Measurements from ENCODE around the gene ELMO1.

ELMO1 gene

DNA sequence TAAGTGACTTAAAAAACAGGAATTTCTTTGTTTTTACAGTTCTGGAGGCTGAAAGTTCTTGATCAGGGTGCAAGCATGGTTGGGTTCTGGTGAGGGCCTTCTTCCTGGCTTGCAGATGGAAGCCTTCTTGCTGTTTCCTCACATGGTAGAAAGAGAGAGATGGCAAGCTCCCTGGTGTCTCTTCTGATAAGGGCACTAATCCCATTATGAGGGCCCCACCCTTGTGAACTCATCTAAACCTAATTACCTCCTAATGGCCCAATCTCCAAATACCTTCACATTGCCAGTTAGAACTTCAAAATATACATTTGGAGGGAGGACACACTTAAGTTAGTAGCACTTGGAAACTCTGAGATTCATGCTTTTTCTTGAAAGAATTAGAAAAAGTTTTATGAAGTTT is 410.0 kb downstream of the ELMO1 start:
- FAIRE-seq = no peak

GRCh38 chr7:37037286-37037685 is 411.4 kb downstream of the ELMO1 start:
- FAIRE-seq = no peak

- FAIRE-seq = no peak
Observed at GRCh38 chr7:37035631-37036030, 413.0 kb downstream of the ELMO1 start.

GRCh38 chr7:37033141-37033540 is 415.5 kb downstream of the ELMO1 start:
- FAIRE-seq = no peak

- no peak for FAIRE-seq
Observed at GRCh38 chr7:37032258-37032601, 416.4 kb downstream of the ELMO1 start.

DNA sequence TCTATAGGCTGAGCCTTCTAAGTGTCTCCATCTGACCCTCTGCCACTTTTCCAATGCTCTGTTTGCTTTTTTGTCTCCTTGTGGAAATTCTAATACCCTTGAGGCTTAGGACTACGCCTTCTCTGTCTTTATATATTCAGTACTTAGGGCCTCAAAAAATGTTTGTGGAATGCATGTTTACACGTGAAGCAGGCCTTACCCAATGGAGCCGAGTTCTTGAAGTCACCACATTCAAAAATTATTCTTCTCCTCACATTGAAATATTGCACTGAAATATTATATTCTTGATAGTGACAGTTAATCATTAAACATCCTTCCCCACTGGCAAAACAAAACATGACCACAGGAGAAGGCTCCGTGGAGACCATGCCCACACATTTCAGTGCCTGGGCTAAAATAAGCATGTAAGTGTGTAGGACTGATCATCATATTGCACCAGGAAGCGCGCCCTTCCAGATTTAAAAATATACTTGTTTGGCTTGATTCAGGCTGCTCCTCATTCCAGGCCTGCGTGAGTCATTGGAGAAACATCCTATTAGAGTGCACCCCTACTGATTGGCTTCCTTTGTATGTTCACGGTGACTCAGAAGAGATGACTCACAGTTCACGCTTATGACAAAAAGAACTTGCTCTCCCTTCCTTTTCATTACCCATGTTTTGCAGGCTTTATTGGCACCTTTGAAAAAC is 416.9 kb downstream of the ELMO1 start:
- peak; percentile 100 for FAIRE-seq

DNA sequence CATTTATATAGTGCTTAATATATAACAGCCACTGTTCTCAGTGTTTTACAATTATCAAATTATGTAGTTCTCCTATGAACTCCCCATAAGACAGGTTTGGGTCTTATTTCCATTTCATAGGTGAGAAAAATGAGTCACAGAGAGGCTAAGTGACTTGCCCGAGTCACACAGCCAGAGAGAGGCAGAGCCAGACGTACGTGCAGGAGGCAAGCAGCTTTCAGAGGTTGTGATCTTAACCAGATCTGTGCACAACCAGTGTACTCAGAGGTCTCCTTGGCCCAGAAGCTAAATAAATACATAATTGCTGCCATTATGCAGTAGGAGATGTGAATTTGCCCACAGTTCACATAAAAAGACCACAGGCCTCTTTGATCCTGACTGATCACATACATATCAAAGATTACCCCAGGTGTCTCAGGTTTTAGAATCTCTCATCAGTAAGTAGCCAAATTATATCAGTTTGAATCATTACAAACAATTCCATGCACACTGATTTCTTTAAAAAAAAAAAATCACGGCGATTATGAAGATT is 419.7 kb downstream of the ELMO1 start:
- no peak for FAIRE-seq

GRCh38 chr7:37027557-37028341 is 420.9 kb downstream of the ELMO1 start:
- no peak for FAIRE-seq

- no peak for FAIRE-seq
Observed at GRCh38 chr7:37027104-37027503, 421.6 kb downstream of the ELMO1 start.

DNA sequence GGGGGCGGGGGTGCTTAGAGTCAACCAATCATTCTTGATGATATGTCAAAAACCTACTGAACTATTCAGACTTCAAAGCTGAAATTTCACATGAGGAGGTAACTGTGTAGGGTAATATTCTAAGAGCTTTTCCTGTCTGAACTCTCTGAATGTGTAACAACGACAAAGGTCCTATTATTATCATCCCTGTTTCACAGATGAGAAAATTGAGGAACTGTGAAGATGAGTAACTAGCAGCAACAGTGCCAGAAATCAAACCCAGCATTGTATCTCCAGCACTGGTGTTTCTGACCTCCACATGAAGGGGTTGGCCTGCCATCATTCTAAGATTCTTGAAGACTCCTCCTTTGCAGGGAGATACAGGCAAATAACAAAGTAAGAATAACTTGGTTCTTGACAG is 429.7 kb downstream of the ELMO1 start:
- no peak for FAIRE-seq

GRCh38 chr7:37016064-37016878 is 432.4 kb downstream of the ELMO1 start:
- FAIRE-seq = no peak

- FAIRE-seq = no peak
Observed at GRCh38 chr7:37015353-37016034, 433.2 kb downstream of the ELMO1 start.

- no peak for FAIRE-seq
Observed at GRCh38 chr7:37013771-37014170, 434.9 kb downstream of the ELMO1 start.

DNA sequence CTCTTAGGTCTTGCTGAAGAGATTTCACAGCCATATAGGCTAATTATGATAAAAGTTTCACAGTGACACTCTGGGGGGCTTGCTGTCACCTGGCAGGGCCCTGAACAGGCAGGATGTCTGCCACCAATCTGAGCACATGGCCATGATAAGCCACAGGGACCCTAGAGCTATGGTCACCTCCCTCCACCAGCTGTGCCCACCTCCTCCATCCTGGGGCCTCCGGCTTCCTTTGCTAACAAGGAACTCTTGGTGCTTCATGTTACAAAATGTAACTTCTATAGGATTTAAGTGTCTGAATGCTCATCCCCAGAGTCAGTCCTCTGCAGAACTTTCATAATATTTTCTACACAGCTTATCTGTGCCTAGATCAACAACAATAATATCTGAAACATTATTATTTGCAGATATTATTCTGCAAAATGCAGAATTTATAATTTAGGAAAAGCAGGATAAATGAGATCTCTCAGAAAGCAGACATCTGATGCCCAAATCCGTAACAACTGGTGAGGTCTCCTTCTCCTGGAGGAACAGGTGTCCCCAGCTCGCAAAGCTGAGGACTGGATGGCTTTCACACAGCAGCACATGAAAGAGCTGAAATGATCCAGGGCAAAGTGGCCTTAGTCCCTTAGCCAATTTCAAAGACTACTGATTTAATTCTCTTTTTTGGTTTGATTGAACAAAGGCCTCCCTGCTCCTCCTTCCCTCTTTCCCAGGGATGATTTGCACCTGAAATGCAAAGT is 437.3 kb downstream of the ELMO1 start:
- no peak for FAIRE-seq

GRCh38 chr7:37009125-37009675 is 439.5 kb downstream of the ELMO1 start:
- FAIRE-seq = no peak

DNA sequence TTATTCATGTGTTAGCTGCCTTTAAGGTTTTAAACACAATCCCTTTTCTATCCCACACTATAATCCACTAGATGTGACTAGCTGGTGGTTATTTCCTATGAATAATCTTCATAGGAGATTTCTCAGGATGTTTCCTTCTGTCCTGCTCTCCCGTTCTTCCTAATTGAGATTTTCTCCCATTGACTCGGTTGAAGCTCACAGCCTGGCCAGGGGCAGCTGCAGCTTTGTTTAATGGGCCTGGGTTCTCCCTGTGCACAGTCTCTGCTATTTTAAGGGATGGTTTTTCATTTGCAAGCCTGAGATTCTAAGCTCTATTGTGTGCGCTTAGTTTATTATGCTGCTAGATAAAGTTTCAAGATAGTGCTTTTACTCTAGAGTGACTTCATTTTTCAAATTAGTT is 441.0 kb downstream of the ELMO1 start:
- FAIRE-seq = no peak

GRCh38 chr7:37007268-37007667 is 441.4 kb downstream of the ELMO1 start:
- FAIRE-seq = no peak

DNA sequence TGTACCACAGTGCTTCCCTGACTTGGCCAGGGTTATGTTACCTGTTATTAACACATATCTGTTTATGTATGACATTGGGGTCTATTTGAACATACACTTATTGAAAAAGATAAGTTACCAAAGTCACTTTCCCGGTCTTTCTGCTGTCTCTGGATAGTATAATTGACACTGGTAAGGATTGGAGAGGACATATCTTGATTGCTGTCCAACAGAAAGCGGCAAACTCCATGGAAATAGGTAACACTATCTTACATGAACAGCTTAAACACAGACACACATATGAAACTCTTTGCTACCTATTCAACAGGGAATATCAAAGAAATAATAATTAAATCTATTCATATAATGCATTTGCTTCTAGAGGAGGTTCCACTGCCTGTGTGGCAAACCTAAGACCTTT is 441.9 kb downstream of the ELMO1 start:
- no peak for FAIRE-seq

DNA sequence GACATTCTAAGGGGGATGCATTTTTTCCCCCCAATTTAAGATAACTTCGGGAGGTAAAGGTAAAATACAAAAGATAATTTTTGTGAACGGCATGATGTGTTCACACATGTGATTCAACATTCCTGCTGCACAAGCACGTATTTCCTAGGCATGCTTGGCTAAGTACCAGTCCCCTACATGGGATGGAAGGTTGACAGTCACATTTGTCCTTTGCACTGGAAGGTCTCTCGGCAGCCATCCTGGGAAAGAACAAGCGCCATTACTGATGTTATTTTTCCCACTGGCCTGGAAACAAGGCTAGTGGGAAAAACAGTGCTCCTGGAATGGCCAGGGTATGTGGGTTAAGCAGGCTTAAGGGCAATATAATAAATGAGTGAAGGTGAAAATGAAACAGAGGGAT is 448.2 kb downstream of the ELMO1 start:
- no peak for FAIRE-seq

GRCh38 chr7:36999626-37000485 is 448.8 kb downstream of the ELMO1 start:
- no peak for FAIRE-seq

- FAIRE-seq = no peak
Observed at GRCh38 chr7:36995776-36996175, 452.9 kb downstream of the ELMO1 start.
